ENCODE measurements around the gene PLIN3.

GRCh38 chr19:4794971-4795370 is 72.5 kb downstream of the PLIN3 start:
- TF ChIP-seq CTCF (IDR thresholded peaks at IDR 0.05; ENCODE audit: low read length) (no peak), EZH2 (IDR thresholded peaks at IDR 0.05; ENCODE audit: borderline replicate concordance, low read length) (no peak)

Measured in OCI-LY1 (cell line).